ENCODE measurements around the gene TNFSF12.
"Not testable (repeated sequence)": the region's sequence is repeated elsewhere in the genome, so short reads cannot be mapped to it uniquely, and the experiment has no call there.

TNFSF12 gene

GRCh38 chr17:7587420-7588151 is 38.7 kb downstream of the TNFSF12 start:
- H2AFZ ChIP-seq (ENCODE audit: low read length, unreplicated experiment): no peak overlapping the region
- H3K27ac ChIP-seq (ENCODE audit: low read depth, low read length): peak overlapping the region; percentile 65
- peaks cover 52% of the 10 kb centered on the region for H3K4me1 ChIP-seq (ENCODE audit: control insufficient read depth, insufficient read depth, low read length, unreplicated experiment)
- H3K79me2 ChIP-seq (ENCODE audit: control insufficient read depth, insufficient read depth, low read length, unreplicated experiment): peaks cover 33% of the 10 kb centered on the region
- peak overlapping the region; percentile 4; the same call in 1 of the 2 replicates for H3K4me3 ChIP-seq (ENCODE audit: low read depth, low read length)
- H3K36me3 ChIP-seq (ENCODE audit: insufficient read depth, low read length): 0 out of 2 replicates have a peak, but pooled peaks cover 3% of the 10 kb centered on the region
- no peaks in the 10 kb centered on the region for H3K27me3 ChIP-seq (ENCODE audit: insufficient read depth, low read length)

- no peaks in the 10 kb centered on the region for H3K27me3 ChIP-seq (ENCODE audit: insufficient read depth, low read length)
- peaks cover 44% of the 10 kb centered on the region for H3K4me1 ChIP-seq (ENCODE audit: control insufficient read depth, insufficient read depth, low read length, unreplicated experiment)
- H3K79me2 ChIP-seq (ENCODE audit: control insufficient read depth, insufficient read depth, low read length, unreplicated experiment): peaks cover 27% of the 10 kb centered on the region
- peaks cover 3% of the 10 kb centered on the region; the same call in 1 of the 2 replicates for H3K36me3 ChIP-seq (ENCODE audit: insufficient read depth, low read length)
- H3K4me3 ChIP-seq (ENCODE audit: low read depth, low read length): no peak overlapping the region
- H3K27ac ChIP-seq (ENCODE audit: low read depth, low read length): peak overlapping the region; percentile 65; the same call in 1 of the 2 replicates
- H2AFZ ChIP-seq (ENCODE audit: low read length, unreplicated experiment): no peak overlapping the region
These were observed 39.8 kb downstream of the TNFSF12 start for GRCh38 chr17:7588553-7589203.

GRCh38 chr17:7589204-7589868 is 40.5 kb downstream of the TNFSF12 start:
- Histone ChIP-seq H3K27me3 (ENCODE audit: insufficient read depth, low read length) (no peaks in the 10 kb centered on the region), H3K27ac (ENCODE audit: low read depth, low read length) (no peak overlapping the region), H3K79me2 (ENCODE audit: control insufficient read depth, insufficient read depth, low read length, unreplicated experiment) (peaks cover 24% of the 10 kb centered on the region), H3K4me1 (ENCODE audit: control insufficient read depth, insufficient read depth, low read length, unreplicated experiment) (peaks cover 44% of the 10 kb centered on the region), H3K4me3 (ENCODE audit: low read depth, low read length) (no peak overlapping the region), H3K36me3 (ENCODE audit: insufficient read depth, low read length) (peaks cover 3% of the 10 kb centered on the region; the same call in 1 of the 2 replicates), H2AFZ (ENCODE audit: low read length, unreplicated experiment) (no peak overlapping the region)

GRCh38 chr17:7589891-7590691 is 41.2 kb downstream of the TNFSF12 start, which contains the start of gene SOX15:
SOX15 (minus strand) TSS chr17:7590094; CDS start chr17:7589676, 418 bp downstream.
- H3K27ac ChIP-seq (ENCODE audit: low read depth, low read length): peak within 1 kb of the TSS; percentile 53
- no peak within 1 kb of the TSS for H2AFZ ChIP-seq (ENCODE audit: low read length, unreplicated experiment)

GRCh38 chr17:7590743-7591142 is 41.9 kb downstream of the TNFSF12 start:
- Histone ChIP-seq H3K27me3 (ENCODE audit: insufficient read depth, low read length) (no peaks in the 10 kb centered on the region), H3K4me3 (ENCODE audit: low read depth, low read length) (no peak overlapping the region), H3K4me1 (ENCODE audit: control insufficient read depth, insufficient read depth, low read length, unreplicated experiment) (peaks cover 42% of the 10 kb centered on the region), H2AFZ (ENCODE audit: low read length, unreplicated experiment) (no peak overlapping the region), H3K36me3 (ENCODE audit: insufficient read depth, low read length) (peaks cover 3% of the 10 kb centered on the region; the same call in 1 of the 2 replicates), H3K27ac (ENCODE audit: low read depth, low read length) (peak overlapping the region; percentile 53), H3K79me2 (ENCODE audit: control insufficient read depth, insufficient read depth, low read length, unreplicated experiment) (peaks cover 11% of the 10 kb centered on the region)

More at GRCh38 chr17:7589891-7590691, 41.2 kb downstream of the TNFSF12 start, which contains the start of gene SOX15:
- Histone ChIP-seq H3K36me3 (ENCODE audit: insufficient read depth, low read length) (peaks cover 3% of the 10 kb centered on the region; the same call in 1 of the 2 replicates), H3K79me2 (ENCODE audit: control insufficient read depth, insufficient read depth, low read length, unreplicated experiment) (peaks cover 17% of the 10 kb centered on the region), H3K27me3 (ENCODE audit: insufficient read depth, low read length) (no peaks in the 10 kb centered on the region), H3K4me3 (ENCODE audit: low read depth, low read length) (no peak within 1 kb of the TSS), H3K4me1 (ENCODE audit: control insufficient read depth, insufficient read depth, low read length, unreplicated experiment) (peaks cover 44% of the 10 kb centered on the region)

- Histone ChIP-seq H3K79me2 (ENCODE audit: control insufficient read depth, insufficient read depth, low read length, unreplicated experiment) (peaks cover 9% of the 10 kb centered on the region), H3K27ac (ENCODE audit: low read depth, low read length) (no peak overlapping the region), H3K27me3 (ENCODE audit: insufficient read depth, low read length) (no peaks in the 10 kb centered on the region), H3K4me3 (ENCODE audit: low read depth, low read length) (no peak overlapping the region), H2AFZ (ENCODE audit: low read length, unreplicated experiment) (no peak overlapping the region), H3K36me3 (ENCODE audit: insufficient read depth, low read length) (peaks cover 3% of the 10 kb centered on the region; the same call in 1 of the 2 replicates), H3K4me1 (ENCODE audit: control insufficient read depth, insufficient read depth, low read length, unreplicated experiment) (peaks cover 40% of the 10 kb centered on the region)
These were observed 42.7 kb downstream of the TNFSF12 start for GRCh38 chr17:7591596-7591995.

- H3K27ac ChIP-seq (ENCODE audit: low read depth, low read length): no peak overlapping the region
These were observed 43.7 kb downstream of the TNFSF12 start for GRCh38 chr17:7592422-7593021.

GRCh38 chr17:7593296-7593695 is 44.4 kb downstream of the TNFSF12 start:
- Histone ChIP-seq H3K27me3 (ENCODE audit: insufficient read depth, low read length) (no peaks in the 10 kb centered on the region), H3K4me3 (ENCODE audit: low read depth, low read length) (no peak overlapping the region), H3K4me1 (ENCODE audit: control insufficient read depth, insufficient read depth, low read length, unreplicated experiment) (peaks cover 27% of the 10 kb centered on the region), H3K36me3 (ENCODE audit: insufficient read depth, low read length) (peaks cover 3% of the 10 kb centered on the region; the same call in 1 of the 2 replicates), H3K79me2 (ENCODE audit: control insufficient read depth, insufficient read depth, low read length, unreplicated experiment) (peaks cover 9% of the 10 kb centered on the region), H2AFZ (ENCODE audit: low read length, unreplicated experiment) (no peak overlapping the region), H3K27ac (ENCODE audit: low read depth, low read length) (no peak overlapping the region)

More at GRCh38 chr17:7592422-7593021, 43.7 kb downstream of the TNFSF12 start:
- H3K4me3 ChIP-seq (ENCODE audit: low read depth, low read length): no peak overlapping the region
- H2AFZ ChIP-seq (ENCODE audit: low read length, unreplicated experiment): no peak overlapping the region
- no peaks in the 10 kb centered on the region for H3K27me3 ChIP-seq (ENCODE audit: insufficient read depth, low read length)
- peaks cover 3% of the 10 kb centered on the region; the same call in 1 of the 2 replicates for H3K36me3 ChIP-seq (ENCODE audit: insufficient read depth, low read length)
- H3K4me1 ChIP-seq (ENCODE audit: control insufficient read depth, insufficient read depth, low read length, unreplicated experiment): peaks cover 33% of the 10 kb centered on the region
- H3K79me2 ChIP-seq (ENCODE audit: control insufficient read depth, insufficient read depth, low read length, unreplicated experiment): peaks cover 9% of the 10 kb centered on the region

GRCh38 chr17:7597561-7597960 is 48.7 kb downstream of the TNFSF12 start:
- H3K4me3 ChIP-seq (ENCODE audit: low read depth, low read length); H3K27ac ChIP-seq (ENCODE audit: low read depth, low read length); H2AFZ ChIP-seq (ENCODE audit: low read length, unreplicated experiment); H3K36me3 ChIP-seq (ENCODE audit: insufficient read depth, low read length); H3K79me2 ChIP-seq (ENCODE audit: control insufficient read depth, insufficient read depth, low read length, unreplicated experiment); H3K27me3 ChIP-seq (ENCODE audit: insufficient read depth, low read length); H3K4me1 ChIP-seq (ENCODE audit: control insufficient read depth, insufficient read depth, low read length, unreplicated experiment): not testable (repeated sequence)

Measured in ACC112 (cell line).